Measurements from ENCODE around the gene BCKDHB. TPM values are rescaled to one million over a fixed set of nuclear protein-coding genes. Genes with fewer than 3 reads are reported as not detected.

Gene BCKDHB
- total and polyA plus RNA-seq, 4 donors: 11.7 to 19.9 (median 16.5) TPM

GRCh38 chr6:80271074-80271473, 164.6 kb downstream of the BCKDHB start:
- no peak overlapping the region for H3K4me3 ChIP-seq (ENCODE audit: low read length in 2 of 2)
- DNase-seq: no peak
- 59 to 84% methylated on average over 2 of the region's 2 CpGs for WGBS, 2 donors
- no peak for ATAC-seq (ENCODE audit: low FRiP score)
- intact Hi-C loops (cut with DNase I): no loop called here
- no peaks in the 10 kb centered on the region for H3K9me3 ChIP-seq (ENCODE audit: control insufficient read depth, low read length)
- no peaks in the 10 kb centered on the region for H3K36me3 ChIP-seq (ENCODE audit: control insufficient read depth in 1 of 2, insufficient read depth in 2 of 2, low read length in 1 of 2)
- no peaks in the 10 kb centered on the region for H3K4me1 ChIP-seq (ENCODE audit: control insufficient read depth in 1 of 2, insufficient read depth in 2 of 2, low read length in 2 of 2)
- H3K27me3 ChIP-seq (ENCODE audit: control insufficient read depth in 1 of 2, insufficient read depth in 2 of 2, low read length in 1 of 2): no peaks in the 10 kb centered on the region
- H3K27ac ChIP-seq (ENCODE audit: low read depth in 1 of 2, low read length in 2 of 2): no peak overlapping the region

- Histone ChIP-seq H3K36me3 (ENCODE audit: control insufficient read depth in 1 of 2, insufficient read depth in 2 of 2, low read length in 1 of 2) (no peaks in the 10 kb centered on the region), H3K4me3 (ENCODE audit: low read length in 2 of 2) (no peak overlapping the region), H3K27ac (ENCODE audit: low read depth in 1 of 2, low read length in 2 of 2) (no peak overlapping the region), H3K27me3 (ENCODE audit: control insufficient read depth in 1 of 2, insufficient read depth in 2 of 2, low read length in 1 of 2) (no peaks in the 10 kb centered on the region), H3K9me3 (ENCODE audit: control insufficient read depth, low read length) (no peaks in the 10 kb centered on the region), H3K4me1 (ENCODE audit: control insufficient read depth in 1 of 2, insufficient read depth in 2 of 2, low read length in 2 of 2) (no peaks in the 10 kb centered on the region)
- no peak for DNase-seq
- no peak for ATAC-seq (ENCODE audit: low FRiP score)
- WGBS, 2 donors: 93 to 96% methylated on average over 4 of the region's 4 CpGs
- intact Hi-C loops (cut with DNase I): no loop called here
Measured at GRCh38 chr6:80272988-80273387, 166.5 kb downstream of the BCKDHB start.

DNA sequence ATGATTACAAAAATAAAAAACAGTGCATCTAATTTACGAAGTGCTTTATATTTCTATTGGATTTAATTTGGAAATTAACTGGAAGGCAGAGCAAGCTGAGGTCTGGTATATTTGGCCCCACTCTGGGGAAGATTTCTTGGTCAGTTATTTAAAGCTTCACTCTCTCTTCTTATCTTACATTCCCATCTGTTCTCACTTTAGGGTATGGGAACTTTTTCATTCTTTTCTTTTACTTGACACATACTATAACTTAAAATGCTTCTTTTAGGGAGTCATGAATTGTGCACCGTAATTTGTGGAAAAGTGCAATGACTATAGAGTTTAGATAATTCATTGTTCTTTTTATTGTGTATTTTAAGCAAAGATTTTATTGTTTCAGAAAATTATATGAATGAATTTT, 170.4 kb downstream of the BCKDHB start:
- no peak overlapping the region for H3K4me3 ChIP-seq (ENCODE audit: low read length in 2 of 2)
- H3K36me3 ChIP-seq (ENCODE audit: control insufficient read depth in 1 of 2, insufficient read depth in 2 of 2, low read length in 1 of 2): no peaks in the 10 kb centered on the region
- no peaks in the 10 kb centered on the region for H3K27me3 ChIP-seq (ENCODE audit: control insufficient read depth in 1 of 2, insufficient read depth in 2 of 2, low read length in 1 of 2)
- no peak overlapping the region for H3K27ac ChIP-seq (ENCODE audit: low read depth in 1 of 2, low read length in 2 of 2)
- intact Hi-C loops (cut with DNase I): no loop called here
- H3K4me1 ChIP-seq (ENCODE audit: control insufficient read depth in 1 of 2, insufficient read depth in 2 of 2, low read length in 2 of 2): no peaks in the 10 kb centered on the region
- WGBS, 2 donors: 91 to 97% methylated on average over 2 of the region's 2 CpGs
- DNase-seq (no peak), ATAC-seq (ENCODE audit: low FRiP score) (no peak)
- no peaks in the 10 kb centered on the region for H3K9me3 ChIP-seq (ENCODE audit: control insufficient read depth, low read length)

DNA sequence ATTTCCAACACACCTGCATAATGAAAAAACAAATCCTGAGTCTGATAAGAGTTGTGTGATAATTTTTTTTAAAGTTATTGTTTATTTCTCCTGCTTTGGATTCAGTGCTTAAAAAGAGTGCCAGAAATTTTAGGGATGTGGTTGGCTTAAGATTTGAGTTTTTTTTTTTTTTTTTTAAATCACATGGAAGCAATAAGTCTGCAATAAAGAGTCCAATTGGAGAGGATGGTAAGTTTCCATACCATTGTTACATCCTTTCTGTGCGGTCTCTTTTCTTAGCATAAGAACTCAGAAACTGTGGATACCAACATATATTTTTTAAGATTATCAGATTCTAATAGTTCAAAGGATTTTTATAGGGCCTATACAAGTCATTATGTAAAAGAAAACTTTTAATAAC, 171.0 kb downstream of the BCKDHB start:
- Histone ChIP-seq H3K27me3 (ENCODE audit: control insufficient read depth in 1 of 2, insufficient read depth in 2 of 2, low read length in 1 of 2) (no peaks in the 10 kb centered on the region), H3K4me1 (ENCODE audit: control insufficient read depth in 1 of 2, insufficient read depth in 2 of 2, low read length in 2 of 2) (no peaks in the 10 kb centered on the region), H3K4me3 (ENCODE audit: low read length in 2 of 2) (no peak overlapping the region), H3K27ac (ENCODE audit: low read depth in 1 of 2, low read length in 2 of 2) (no peak overlapping the region), H3K36me3 (ENCODE audit: control insufficient read depth in 1 of 2, insufficient read depth in 2 of 2, low read length in 1 of 2) (no peaks in the 10 kb centered on the region), H3K9me3 (ENCODE audit: control insufficient read depth, low read length) (no peaks in the 10 kb centered on the region)
- intact Hi-C loops (cut with DNase I): no loop called here
- no peak for ATAC-seq (ENCODE audit: low FRiP score)
- DNase-seq: no peak
- WGBS, 2 donors: 98 to 100% methylated on average over 1 of the region's 1 CpG

DNA sequence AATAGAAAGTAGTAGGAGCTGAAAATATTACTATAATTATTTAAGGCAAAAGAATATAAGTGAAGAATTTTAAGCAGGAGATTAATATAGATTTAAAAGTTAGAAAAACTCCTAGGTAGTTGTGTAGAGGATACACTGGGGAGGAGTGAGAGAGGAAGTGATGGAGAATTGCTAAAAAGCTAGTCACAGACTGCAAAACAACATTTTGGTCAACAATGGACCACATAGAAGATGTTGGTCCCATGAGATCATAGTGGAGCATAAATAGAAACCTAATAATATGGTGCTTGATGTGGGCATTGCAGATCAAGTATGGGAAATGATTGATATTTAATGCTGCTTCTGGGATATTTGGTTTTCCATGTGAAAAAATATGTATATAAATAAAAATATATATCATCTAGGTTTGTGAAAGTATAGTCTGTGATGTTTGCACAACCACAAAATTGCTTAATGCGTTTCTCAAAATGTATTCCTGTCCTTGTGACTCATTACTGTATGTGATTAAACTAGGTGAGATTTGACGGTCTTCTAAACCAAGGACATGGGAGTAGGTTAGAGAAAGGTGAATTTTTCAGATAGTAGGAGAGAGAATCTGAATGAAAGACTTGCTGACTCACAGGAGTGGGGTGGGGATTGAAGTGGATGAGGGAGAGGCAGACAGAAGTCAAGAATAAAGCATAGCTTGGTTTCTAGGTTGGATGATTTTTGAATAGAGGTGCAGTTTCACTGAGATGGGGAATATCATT, 174.0 kb downstream of the BCKDHB start:
- ATAC-seq (ENCODE audit: low FRiP score) (no peak), DNase-seq (no peak)
- WGBS, 2 donors: 89 to 96% methylated on average over 2 of the region's 2 CpGs
- Histone ChIP-seq H3K4me1 (ENCODE audit: control insufficient read depth in 1 of 2, insufficient read depth in 2 of 2, low read length in 2 of 2) (no peaks in the 10 kb centered on the region), H3K36me3 (ENCODE audit: control insufficient read depth in 1 of 2, insufficient read depth in 2 of 2, low read length in 1 of 2) (no peaks in the 10 kb centered on the region), H3K9me3 (ENCODE audit: control insufficient read depth, low read length) (no peaks in the 10 kb centered on the region), H3K27me3 (ENCODE audit: control insufficient read depth in 1 of 2, insufficient read depth in 2 of 2, low read length in 1 of 2) (no peaks in the 10 kb centered on the region), H3K4me3 (ENCODE audit: low read length in 2 of 2) (no peak overlapping the region), H3K27ac (ENCODE audit: low read depth in 1 of 2, low read length in 2 of 2) (no peak overlapping the region)
- intact Hi-C loops (cut with DNase I): no loop called here

GRCh38 chr6:80282913-80283554, 176.6 kb downstream of the BCKDHB start:
- intact Hi-C loops (cut with DNase I): no loop called here
- H3K9me3 ChIP-seq (ENCODE audit: control insufficient read depth, low read length): no peaks in the 10 kb centered on the region
- H3K36me3 ChIP-seq (ENCODE audit: control insufficient read depth in 1 of 2, insufficient read depth in 2 of 2, low read length in 1 of 2): no peaks in the 10 kb centered on the region
- H3K4me1 ChIP-seq (ENCODE audit: control insufficient read depth in 1 of 2, insufficient read depth in 2 of 2, low read length in 2 of 2): no peaks in the 10 kb centered on the region
- DNase-seq: no peak
- H3K27ac ChIP-seq (ENCODE audit: low read depth in 1 of 2, low read length in 2 of 2): no peak overlapping the region
- 97 to 98% methylated on average over 2 of the region's 2 CpGs for WGBS, 2 donors
- ATAC-seq (ENCODE audit: low FRiP score): no peak
- H3K27me3 ChIP-seq (ENCODE audit: control insufficient read depth in 1 of 2, insufficient read depth in 2 of 2, low read length in 1 of 2): no peaks in the 10 kb centered on the region
- H3K4me3 ChIP-seq (ENCODE audit: low read length in 2 of 2): no peak overlapping the region

DNA sequence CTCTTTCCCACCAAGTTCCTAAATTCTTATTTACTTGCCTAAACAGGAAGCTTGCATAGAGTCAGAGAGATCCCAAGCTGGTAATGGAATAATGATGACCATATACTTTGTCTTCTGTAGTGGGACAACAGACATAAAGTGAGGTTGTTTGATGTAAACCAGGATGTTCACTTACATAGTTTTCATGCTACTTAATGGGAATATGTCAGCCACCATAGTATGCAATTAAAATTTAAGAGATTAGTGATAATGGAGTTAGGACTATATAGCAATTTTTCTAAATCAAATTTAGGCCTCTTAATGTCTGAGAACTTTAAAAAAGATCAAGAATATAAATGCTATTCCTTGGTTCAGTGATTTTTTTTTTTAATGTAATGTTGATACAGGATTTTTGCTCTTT, 180.6 kb downstream of the BCKDHB start:
- DNase-seq (no peak), ATAC-seq (ENCODE audit: low FRiP score) (no peak)
- intact Hi-C loops (cut with DNase I): no loop called here
- H3K4me1 ChIP-seq (ENCODE audit: control insufficient read depth in 1 of 2, insufficient read depth in 2 of 2, low read length in 2 of 2): no peaks in the 10 kb centered on the region
- H3K27ac ChIP-seq (ENCODE audit: low read depth in 1 of 2, low read length in 2 of 2): no peak overlapping the region
- H3K4me3 ChIP-seq (ENCODE audit: low read length in 2 of 2): no peak overlapping the region
- H3K36me3 ChIP-seq (ENCODE audit: control insufficient read depth in 1 of 2, insufficient read depth in 2 of 2, low read length in 1 of 2): no peaks in the 10 kb centered on the region
- H3K27me3 ChIP-seq (ENCODE audit: control insufficient read depth in 1 of 2, insufficient read depth in 2 of 2, low read length in 1 of 2): no peaks in the 10 kb centered on the region
- H3K9me3 ChIP-seq (ENCODE audit: control insufficient read depth, low read length): no peaks in the 10 kb centered on the region

DNA sequence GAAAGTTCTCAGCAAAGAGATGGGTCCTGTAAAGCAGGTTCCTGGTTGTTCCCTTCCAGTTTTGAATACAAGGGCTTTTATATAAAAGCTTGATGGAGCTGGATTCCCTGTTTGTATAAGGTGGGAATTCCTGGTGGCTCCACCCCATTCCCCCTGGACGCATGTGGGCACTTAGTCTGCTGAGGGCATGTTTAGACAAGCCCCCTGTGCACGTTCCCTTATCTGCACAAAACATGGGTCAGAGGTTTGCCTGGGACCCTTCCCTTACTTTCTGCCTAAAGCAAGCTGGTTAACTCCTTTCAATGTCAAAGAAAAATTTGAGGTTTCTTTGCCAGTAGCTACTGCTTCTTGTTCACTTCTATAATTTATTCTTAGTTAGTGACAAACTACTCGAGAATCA, 181.1 kb downstream of the BCKDHB start:
- H3K4me3 ChIP-seq (ENCODE audit: low read length in 2 of 2): no peak overlapping the region
- intact Hi-C loops (cut with DNase I): no loop called here

DNA sequence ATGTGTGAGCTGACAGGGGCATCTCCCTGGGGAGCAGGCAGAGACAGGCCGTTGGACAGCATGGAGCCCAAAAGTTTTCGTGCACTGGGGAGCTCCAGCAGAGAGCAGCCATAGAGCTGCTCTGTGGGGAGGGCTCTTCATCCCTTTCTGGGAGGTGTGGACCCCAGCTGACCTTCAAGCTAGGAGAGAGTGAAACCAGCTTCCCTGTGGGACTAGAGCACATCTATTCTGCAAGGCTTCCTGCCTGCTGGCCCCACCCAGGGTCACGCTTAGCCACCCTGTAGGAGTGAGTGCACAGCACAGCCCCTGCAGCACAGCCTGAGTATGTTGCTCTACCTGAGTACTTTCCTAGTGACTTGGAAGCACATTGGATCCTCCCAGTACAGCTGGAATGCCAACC, 183.3 kb downstream of the BCKDHB start:
- DNase-seq (no peak), ATAC-seq (ENCODE audit: low FRiP score) (peak; percentile 38)
- H3K9me3 ChIP-seq (ENCODE audit: control insufficient read depth, low read length): peaks cover 5% of the 10 kb centered on the region
- 42 to 48% methylated on average over 3 of the region's 3 CpGs for WGBS, 2 donors
- H3K27ac ChIP-seq (ENCODE audit: low read depth in 1 of 2, low read length in 2 of 2): no peak overlapping the region
- intact Hi-C loops (cut with DNase I): no loop called here
- no peak overlapping the region for H3K4me3 ChIP-seq (ENCODE audit: low read length in 2 of 2)
- H3K36me3 ChIP-seq (ENCODE audit: control insufficient read depth in 1 of 2, insufficient read depth in 2 of 2, low read length in 1 of 2): peaks cover 0 to 2% of the 10 kb centered on the region in 2 donors
- no peaks in the 10 kb centered on the region for H3K4me1 ChIP-seq (ENCODE audit: control insufficient read depth in 1 of 2, insufficient read depth in 2 of 2, low read length in 2 of 2)
- H3K27me3 ChIP-seq (ENCODE audit: control insufficient read depth in 1 of 2, insufficient read depth in 2 of 2, low read length in 1 of 2): no peaks in the 10 kb centered on the region

More for the DNA sequence above, 181.1 kb downstream of the BCKDHB start:
- DNase-seq (no peak), ATAC-seq (ENCODE audit: low FRiP score) (no peak)
- WGBS, 2 donors: 89 to 90% methylated on average over 3 of the region's 3 CpGs
- no peak overlapping the region for H3K27ac ChIP-seq (ENCODE audit: low read depth in 1 of 2, low read length in 2 of 2)
- H3K27me3 ChIP-seq (ENCODE audit: control insufficient read depth in 1 of 2, insufficient read depth in 2 of 2, low read length in 1 of 2): no peaks in the 10 kb centered on the region
- no peaks in the 10 kb centered on the region for H3K9me3 ChIP-seq (ENCODE audit: control insufficient read depth, low read length)
- H3K4me1 ChIP-seq (ENCODE audit: control insufficient read depth in 1 of 2, insufficient read depth in 2 of 2, low read length in 2 of 2): no peaks in the 10 kb centered on the region
- no peaks in the 10 kb centered on the region for H3K36me3 ChIP-seq (ENCODE audit: control insufficient read depth in 1 of 2, insufficient read depth in 2 of 2, low read length in 1 of 2)
